KMS-11 (cell line): ENCODE measurements around the gene EHBP1L1.
A peak's percentile ranks its signal among the peaks of the same experiment; 100 is the strongest.
"Not testable (repeated sequence)": the region's sequence is repeated elsewhere in the genome, so short reads cannot be mapped to it uniquely, and the experiment has no call there.

ENCODE experiments used
- H2AFZ ChIP-seq: fragments of 200-600 bp; sonication (generic); 2 replicates; pipeline ENCODE4 v1.6.1; 2016; ENCODE audit warnings: antibody characterized with exemption, mixed run types, low read depth
- H3K27ac ChIP-seq: fragments of 200-600 bp; sonication (generic); 2 replicates; pipeline ENCODE4 v1.6.1; 2016; ENCODE audit warnings: mild to moderate bottlenecking, mixed run types
- H3K27me3 ChIP-seq: fragments of 200-600 bp; sonication (generic); 2 replicates; pipeline ENCODE4 v1.6.1; 2017; ENCODE audit warnings: mild to moderate bottlenecking, low read depth, mixed run types, moderate library complexity; ENCODE audit not compliant: insufficient read depth
- H3K36me3 ChIP-seq: fragments of 200-600 bp; sonication (generic); 2 replicates; pipeline ENCODE4 v1.6.1; 2017; ENCODE audit warnings: mild to moderate bottlenecking, mixed run types; ENCODE audit not compliant: insufficient read depth
- H3K4me1 ChIP-seq: fragments of 200-600 bp; sonication (generic); 2 replicates; pipeline ENCODE4 v1.6.1; 2016; ENCODE audit warnings: mild to moderate bottlenecking, low read depth, mixed run types; ENCODE audit not compliant: poor library complexity, severe bottlenecking
- H3K4me2 ChIP-seq: fragments of 200-600 bp; sonication (generic); 2 replicates; pipeline ENCODE4 v1.7.0; 2016; ENCODE audit warnings: mild to moderate bottlenecking, mixed run types
- H3K4me3 ChIP-seq: fragments of 200-600 bp; sonication (generic); IDR thresholded peaks from 2 replicates; pipeline ENCODE4 v1.6.1; 2017; ENCODE audit warnings: low read depth, low read length, mixed read lengths; ENCODE audit not compliant: insufficient read depth
- H3K79me2 ChIP-seq: fragments of 200-600 bp; sonication (generic); 2 replicates; pipeline ENCODE4 v1.6.1; 2016; ENCODE audit warnings: low read depth, mixed run types; ENCODE audit not compliant: insufficient read depth
- H3K9ac ChIP-seq: fragments of 200-600 bp; sonication (generic); 2 replicates; pipeline ENCODE4 v1.6.1; 2016; ENCODE audit warnings: mild to moderate bottlenecking, mixed run types
- H4K20me1 ChIP-seq: fragments of 200-600 bp; sonication (generic); 2 replicates; pipeline ENCODE4 v1.6.1; 2016; ENCODE audit warnings: mild to moderate bottlenecking, mixed run types; ENCODE audit not compliant: insufficient read depth
- CTCF ChIP-seq: fragments of 200-600 bp; sonication (generic); conservative IDR thresholded peaks from 2 replicates; pipeline ENCODE4 v1.6.1; 2017; ENCODE audit warnings: low read depth, mild to moderate bottlenecking, antibody characterized with exemption, low read length, moderate library complexity, mixed read lengths

Gene EHBP1L1

GRCh38 chr11:65637794-65638419 is 62.1 kb downstream of the EHBP1L1 start, which contains the start of gene SIPA1:
Gene SIPA1, plus strand, starts transcription at chr11:65638101. Its CDS starts 2,821 bp downstream, at chr11:65640922.
- Histone ChIP-seq H3K27me3 (no peaks in the 10 kb centered on the region), H3K4me1 (peaks cover 17% of the 10 kb centered on the region)

GRCh38 chr11:65639228-65639597 is 63.4 kb downstream of the EHBP1L1 start:
- not testable (repeated sequence) for H3K9ac ChIP-seq

More at GRCh38 chr11:65637794-65638419, 62.1 kb downstream of the EHBP1L1 start, which contains the start of gene SIPA1:
- peak within 1 kb of the TSS; percentile 59 for H3K27ac ChIP-seq
- no peaks in the 10 kb centered on the region for H4K20me1 ChIP-seq
- H3K4me2 ChIP-seq: peak within 1 kb of the TSS; percentile 97
- no peaks in the 10 kb centered on the region; the same call in 1 of the 2 replicates for H3K36me3 ChIP-seq
- peak within 1 kb of the TSS; percentile 30; the same call in 1 of the 2 replicates for H2AFZ ChIP-seq
- H3K4me3 ChIP-seq: no peak within 1 kb of the TSS
- peak within 1 kb of the TSS; percentile 55; the same call in 1 of the 2 replicates for H3K9ac ChIP-seq
- no peak for TF ChIP-seq CTCF
- no peaks in the 10 kb centered on the region for H3K79me2 ChIP-seq

GRCh38 chr11:65639623-65640482 is 64.0 kb downstream of the EHBP1L1 start:
- Histone ChIP-seq H4K20me1 (no peaks in the 10 kb centered on the region), H3K27me3 (no peaks in the 10 kb centered on the region), H3K79me2 (no peaks in the 10 kb centered on the region), H3K36me3 (no peaks in the 10 kb centered on the region), H3K4me3 (no peak overlapping the region), H3K27ac (no peak overlapping the region), H3K9ac (no peak overlapping the region), H2AFZ (no peak overlapping the region), H3K4me2 (no peak overlapping the region), H3K4me1 (peaks cover 31% of the 10 kb centered on the region)
- TF ChIP-seq CTCF: no peak

More at GRCh38 chr11:65639228-65639597, 63.4 kb downstream of the EHBP1L1 start:
- not testable (repeated sequence) for H3K36me3 ChIP-seq, H4K20me1 ChIP-seq, H2AFZ ChIP-seq, H3K27ac ChIP-seq, H3K4me3 ChIP-seq, H3K79me2 ChIP-seq, H3K27me3 ChIP-seq
- Histone ChIP-seq H3K4me1 (peaks cover 29% of the 10 kb centered on the region), H3K4me2 (peak overlapping the region; percentile 97; the same call in 1 of the 2 replicates)

GRCh38 chr11:65640483-65641296 is 64.8 kb downstream of the EHBP1L1 start:
- Histone ChIP-seq H3K4me3 (no peak overlapping the region), H3K4me1 (peaks cover 31% of the 10 kb centered on the region), H4K20me1 (no peaks in the 10 kb centered on the region), H3K4me2 (no peak overlapping the region), H3K27me3 (no peaks in the 10 kb centered on the region), H3K27ac (no peak overlapping the region), H3K36me3 (no peaks in the 10 kb centered on the region), H3K79me2 (no peaks in the 10 kb centered on the region), H2AFZ (no peak overlapping the region), H3K9ac (no peak overlapping the region)
- no peak for TF ChIP-seq CTCF
